Measurements from ENCODE around the gene NPNT. TPM values are rescaled to one million over a fixed set of nuclear protein-coding genes. Genes with fewer than 3 reads are reported as not detected.

Gene NPNT
- total and polyA plus RNA-seq, 2 donors from 2014 or later: 78.3 to 117 TPM

DNA sequence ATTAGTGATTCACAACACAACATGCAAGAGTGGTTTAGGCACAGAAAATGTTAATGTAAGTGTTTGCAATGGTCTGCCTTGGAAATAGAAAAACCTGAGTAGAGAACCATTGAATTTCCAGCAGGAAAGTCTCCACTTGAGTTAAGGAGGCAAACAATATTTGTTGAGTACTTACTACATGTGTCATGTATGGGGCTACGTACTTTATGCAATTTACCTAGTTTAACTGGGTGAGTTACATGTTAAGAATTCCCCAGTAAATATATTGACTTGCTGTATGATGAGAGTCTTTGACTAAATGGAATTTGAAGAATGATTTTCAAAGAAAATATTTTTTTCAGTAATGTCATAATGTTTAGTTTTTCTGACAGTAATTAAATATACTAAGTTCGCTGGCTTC, 7.8 kb upstream of the NPNT start:
- H3K27ac ChIP-seq (ENCODE audit: low read depth in 2 of 2, low read length in 2 of 2): no peak overlapping the region
- H3K4me1 ChIP-seq (ENCODE audit: control insufficient read depth in 2 of 3, insufficient read depth in 2 of 3, low read depth in 1 of 3, low read length in 3 of 3): no peaks in the 10 kb centered on the region
- H3K27me3 ChIP-seq (ENCODE audit: control insufficient read depth, insufficient read depth, low read length): no peaks in the 10 kb centered on the region
- H3K36me3 ChIP-seq (ENCODE audit: control insufficient read depth in 2 of 3, insufficient read depth in 3 of 3, low read length in 3 of 3): no peaks in the 10 kb centered on the region
- TF ChIP-seq, protein P1, sequence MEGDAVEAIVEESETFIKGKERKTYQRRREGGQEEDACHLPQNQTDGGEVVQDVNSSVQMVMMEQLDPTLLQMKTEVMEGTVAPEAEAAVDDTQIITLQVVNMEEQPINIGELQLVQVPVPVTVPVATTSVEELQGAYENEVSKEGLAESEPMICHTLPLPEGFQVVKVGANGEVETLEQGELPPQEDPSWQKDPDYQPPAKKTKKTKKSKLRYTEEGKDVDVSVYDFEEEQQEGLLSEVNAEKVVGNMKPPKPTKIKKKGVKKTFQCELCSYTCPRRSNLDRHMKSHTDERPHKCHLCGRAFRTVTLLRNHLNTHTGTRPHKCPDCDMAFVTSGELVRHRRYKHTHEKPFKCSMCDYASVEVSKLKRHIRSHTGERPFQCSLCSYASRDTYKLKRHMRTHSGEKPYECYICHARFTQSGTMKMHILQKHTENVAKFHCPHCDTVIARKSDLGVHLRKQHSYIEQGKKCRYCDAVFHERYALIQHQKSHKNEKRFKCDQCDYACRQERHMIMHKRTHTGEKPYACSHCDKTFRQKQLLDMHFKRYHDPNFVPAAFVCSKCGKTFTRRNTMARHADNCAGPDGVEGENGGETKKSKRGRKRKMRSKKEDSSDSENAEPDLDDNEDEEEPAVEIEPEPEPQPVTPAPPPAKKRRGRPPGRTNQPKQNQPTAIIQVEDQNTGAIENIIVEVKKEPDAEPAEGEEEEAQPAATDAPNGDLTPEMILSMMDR (IDR thresholded peaks at IDR 0.05; ENCODE audit: borderline replicate concordance, extremely low read depth, insufficient read depth): no peak
- FAIRE-seq (no peak), DNase-seq (no peak)
- no peak overlapping the region for H3K4me3 ChIP-seq (ENCODE audit: low read length in 3 of 3)
- no peak overlapping the region for H3K9ac ChIP-seq (ENCODE audit: low read length in 3 of 3)
- peaks cover 0 to 2% (median 0%) of the 10 kb centered on the region in 3 donors for H3K9me3 ChIP-seq (ENCODE audit: control insufficient read depth in 2 of 3, insufficient read depth in 1 of 3, low read length in 3 of 3)
- intact Hi-C loops (cut with DNase I): no loop called here

DNA sequence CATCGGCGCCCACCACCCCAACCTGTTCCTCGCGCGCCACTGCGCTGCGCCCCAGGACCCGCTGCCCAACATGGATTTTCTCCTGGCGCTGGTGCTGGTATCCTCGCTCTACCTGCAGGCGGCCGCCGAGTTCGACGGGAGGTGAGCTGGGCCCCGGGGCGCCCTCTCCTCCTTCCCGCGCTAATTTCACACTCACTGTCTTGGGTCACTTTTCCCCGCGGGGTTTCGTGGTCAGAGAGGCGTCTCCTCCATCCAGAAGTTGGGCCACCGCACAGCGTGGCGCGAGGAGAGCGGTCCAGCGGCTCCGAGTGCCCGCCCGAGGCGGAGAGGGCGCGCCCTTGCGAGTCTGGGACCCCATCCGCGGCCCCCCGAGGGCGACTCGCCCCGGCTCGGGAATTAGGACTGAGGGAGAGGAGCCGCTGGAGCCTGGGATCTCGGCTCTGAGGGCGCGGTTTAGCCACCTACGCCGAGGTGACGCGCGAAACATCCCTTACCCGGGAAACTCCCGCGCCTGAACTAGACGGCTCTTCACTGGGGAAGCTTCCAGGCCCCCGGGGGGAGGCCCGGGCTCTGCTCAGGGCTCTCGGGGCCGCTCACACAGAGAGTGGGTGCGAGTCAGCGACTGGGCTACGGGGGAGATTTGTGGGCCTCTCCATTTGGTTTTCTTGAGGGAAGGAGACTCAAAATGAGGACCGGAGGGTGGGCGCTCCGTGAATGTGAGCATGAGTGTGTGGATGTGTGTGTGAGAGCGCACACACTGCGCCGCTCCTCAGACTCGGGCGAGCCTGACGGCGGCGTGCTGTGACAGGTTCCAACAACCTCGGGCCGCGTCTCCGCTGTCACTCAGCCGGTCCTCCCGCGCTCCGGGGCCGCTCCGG, 551 bp downstream of the NPNT start:
- no peaks in the 10 kb centered on the region for H3K27me3 ChIP-seq (ENCODE audit: control insufficient read depth, insufficient read depth, low read length)
- no peaks in the 10 kb centered on the region for H3K9me3 ChIP-seq (ENCODE audit: control insufficient read depth in 2 of 3, insufficient read depth in 1 of 3, low read length in 3 of 3)
- H3K36me3 ChIP-seq (ENCODE audit: control insufficient read depth in 2 of 3, insufficient read depth in 3 of 3, low read length in 3 of 3): no peaks in the 10 kb centered on the region
- H3K27ac ChIP-seq (ENCODE audit: low read depth in 2 of 2, low read length in 2 of 2): peak overlapping the region; percentile 59 to 73
- FAIRE-seq: no peak
- peak overlapping the region; percentile 56 to 74 (median 71) for H3K4me3 ChIP-seq (ENCODE audit: low read length in 3 of 3)
- DNase-seq: peak; percentile 61 to 82 (median 67)
- TF ChIP-seq, protein P1 (IDR thresholded peaks at IDR 0.05; ENCODE audit: borderline replicate concordance, extremely low read depth, insufficient read depth): no peak
- intact Hi-C loops (cut with DNase I): no loop called here
- peaks cover 0 to 11% (median 0%) of the 10 kb centered on the region in 3 donors for H3K4me1 ChIP-seq (ENCODE audit: control insufficient read depth in 2 of 3, insufficient read depth in 2 of 3, low read depth in 1 of 3, low read length in 3 of 3)
- H3K9ac ChIP-seq (ENCODE audit: low read length in 3 of 3): peak overlapping the region; percentile 34 to 81 (median 59)

DNA sequence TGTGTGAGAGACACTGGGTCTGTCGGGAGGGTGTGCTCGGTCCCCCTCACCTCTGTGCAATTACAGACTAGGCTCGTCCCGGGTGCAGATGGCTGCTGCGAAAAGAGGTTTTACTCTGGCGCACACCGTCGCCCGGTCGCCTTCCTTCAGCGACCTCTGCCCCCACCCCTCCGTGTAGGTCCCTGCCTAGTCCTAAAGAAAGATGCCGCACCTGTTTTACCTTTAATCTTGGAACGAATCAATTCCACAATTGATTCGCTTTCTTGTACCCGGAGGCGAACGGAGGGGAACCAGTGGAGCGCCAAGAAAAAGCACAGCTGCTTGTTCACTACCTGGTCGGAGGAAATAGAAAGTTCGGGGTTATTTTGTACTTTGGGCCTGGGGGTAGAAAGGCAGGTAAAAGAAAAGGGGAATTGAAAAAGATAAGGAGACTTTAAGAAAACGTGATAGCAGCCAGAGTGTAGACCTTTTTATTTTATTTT, 1.2 kb downstream of the NPNT start:
- FAIRE-seq (no peak), DNase-seq (peak in 1 of 5 donors; percentile 44)
- Histone ChIP-seq H3K27ac (ENCODE audit: low read depth in 2 of 2, low read length in 2 of 2) (peak overlapping the region; percentile 59 to 66), H3K9ac (ENCODE audit: low read length in 3 of 3) (peak overlapping the region; percentile 34 to 81 (median 59)), H3K4me3 (ENCODE audit: low read length in 3 of 3) (peak overlapping the region; percentile 56 to 74 (median 71)), H3K4me1 (ENCODE audit: control insufficient read depth in 2 of 3, insufficient read depth in 2 of 3, low read depth in 1 of 3, low read length in 3 of 3) (peaks cover 0 to 11% (median 0%) of the 10 kb centered on the region in 3 donors), H3K9me3 (ENCODE audit: control insufficient read depth in 2 of 3, insufficient read depth in 1 of 3, low read length in 3 of 3) (no peaks in the 10 kb centered on the region), H3K36me3 (ENCODE audit: control insufficient read depth in 2 of 3, insufficient read depth in 3 of 3, low read length in 3 of 3) (no peaks in the 10 kb centered on the region), H3K27me3 (ENCODE audit: control insufficient read depth, insufficient read depth, low read length) (no peaks in the 10 kb centered on the region)
- intact Hi-C loops (cut with DNase I): no loop called here
- TF ChIP-seq, protein P1 (IDR thresholded peaks at IDR 0.05; ENCODE audit: borderline replicate concordance, extremely low read depth, insufficient read depth): no peak

All from kidney (tissue), 14 donors.